CD4-positive, alpha-beta T cell treated with Interleukin-17A for 1 hour (primary cell): ENCODE data around the gene CNTNAP2.
"Not testable (repeated sequence)": the region's sequence is repeated elsewhere in the genome, so short reads cannot be mapped to it uniquely, and the experiment has no call there.

Experiments used
- DNase-seq: peaks from one replicate; pipeline ENCODE4 v3.0.0-alpha.2; 2020

Gene CNTNAP2

GRCh38 chr7:146791344-146792285 is 675.0 kb downstream of the CNTNAP2 start:
- DNase-seq: no peak

- no peak for DNase-seq
These were observed 688.0 kb downstream of the CNTNAP2 start for GRCh38 chr7:146804620-146805019.

GRCh38 chr7:146805082-146805481 is 688.5 kb downstream of the CNTNAP2 start:
- no peak for DNase-seq

- no peak for DNase-seq
These were observed 709.7 kb downstream of the CNTNAP2 start for GRCh38 chr7:146826329-146826728.

- no peak for DNase-seq
These were observed 714.1 kb downstream of the CNTNAP2 start for GRCh38 chr7:146830686-146831085.

- no peak for DNase-seq
These were observed 715.3 kb downstream of the CNTNAP2 start for GRCh38 chr7:146831875-146832274.

GRCh38 chr7:146844405-146844804 is 727.8 kb downstream of the CNTNAP2 start:
- no peak for DNase-seq

GRCh38 chr7:146858690-146859089 is 742.1 kb downstream of the CNTNAP2 start:
- DNase-seq: no peak

GRCh38 chr7:146861701-146862100 is 745.1 kb downstream of the CNTNAP2 start:
- no peak for DNase-seq

GRCh38 chr7:146862415-146862814 is 745.8 kb downstream of the CNTNAP2 start:
- DNase-seq: no peak

GRCh38 chr7:146864644-146865043 is 748.0 kb downstream of the CNTNAP2 start:
- no peak for DNase-seq

- no peak for DNase-seq
These were observed 749.1 kb downstream of the CNTNAP2 start for GRCh38 chr7:146865696-146866095.

- DNase-seq: no peak
These were observed 758.1 kb downstream of the CNTNAP2 start for GRCh38 chr7:146874722-146875121.

- DNase-seq: no peak
These were observed 758.7 kb downstream of the CNTNAP2 start for GRCh38 chr7:146875237-146875785.

GRCh38 chr7:146875981-146876380 is 759.4 kb downstream of the CNTNAP2 start:
- no peak for DNase-seq

- no peak for DNase-seq
These were observed 759.8 kb downstream of the CNTNAP2 start for GRCh38 chr7:146876411-146876810.

- no peak for DNase-seq
These were observed 762.3 kb downstream of the CNTNAP2 start for GRCh38 chr7:146878901-146879300.

- no peak for DNase-seq
These were observed 768.6 kb downstream of the CNTNAP2 start for GRCh38 chr7:146885231-146885630.

- no peak for DNase-seq
These were observed 773.4 kb downstream of the CNTNAP2 start for GRCh38 chr7:146889806-146890555.

GRCh38 chr7:146892151-146892550 is 775.5 kb downstream of the CNTNAP2 start:
- no peak for DNase-seq

GRCh38 chr7:146894927-146895326 is 778.3 kb downstream of the CNTNAP2 start:
- no peak for DNase-seq

GRCh38 chr7:146902266-146902665 is 785.7 kb downstream of the CNTNAP2 start:
- no peak for DNase-seq

- no peak for DNase-seq
These were observed 786.1 kb downstream of the CNTNAP2 start for GRCh38 chr7:146902728-146903127.

- DNase-seq: not testable (repeated sequence)
These were observed 789.1 kb downstream of the CNTNAP2 start for GRCh38 chr7:146905746-146906145.
